GM12878 (cell line): Measurements from ENCODE around the gene PLEK2. TPM values are rescaled to one million over a fixed set of nuclear protein-coding genes. Genes with fewer than 3 reads are reported as not detected.
A peak's percentile ranks its signal among the peaks of the same experiment; 100 is the strongest.

Experiments used
- ATAC-seq: fragments of 200-7000 bp; cut with Tn5 transposase; 3 replicates; pipeline ENCODE4 v1.9.1; 2020; ENCODE audit warnings: mild to moderate bottlenecking, moderate library complexity
- BruUV-seq: library from RNA; stranded (reverse); fragments of 400-500 nt; replicated peaks from 2 replicates; lab custom pipeline; 2021; lab: Mats Ljungman, UMichigan
- CTCF ChIA-PET: fragments of 300-600 bp; sonication (Branson Sonifier 250); formaldehyde crosslinking; extraction: SDS; loops from one replicate; lab custom pipeline; 2021; ENCODE audit warnings: inconsistent platforms; lab: Yijun Ruan, JAX
- POLR2A ChIA-PET: fragments of 350-600 bp; formaldehyde crosslinking; extraction: SDS; loops from one replicate; lab custom pipeline; 2021; ENCODE audit warnings: inconsistent platforms; lab: Charles Lee
- RAD21 ChIA-PET: fragments of 300-600 bp; sonication (Branson Sonifier 250); formaldehyde crosslinking; loops from one replicate; lab custom pipeline; 2023; ENCODE audit warnings: antibody characterized with exemption; ENCODE audit not compliant: unreplicated experiment; lab: Charles Lee
- SMC1A ChIA-PET: fragments of 300-600 bp; sonication (Branson Sonifier 250); formaldehyde crosslinking; loops from one replicate; lab custom pipeline; 2023; ENCODE audit not compliant: unreplicated experiment, uncharacterized antibody; lab: Charles Lee
- DNase-seq: peaks from one replicate; pipeline ENCODE4 v3.0.0-alpha.2; 2011; ENCODE audit warnings: low read depth, low spot score
- FAIRE-seq: peaks from 3 replicates; lab custom pipeline; 2011; peaks lifted over from hg19 to GRCh38; lab: Jason Lieb, UNC
- H2AFZ ChIP-seq: 2 replicates; pipeline ENCODE4 v1.6.0; 2011; ENCODE audit warnings: low read depth, low read length, control low read depth; ENCODE audit not compliant: control insufficient read depth
- H3K27ac ChIP-seq: 2 replicates; pipeline ENCODE4 v1.5.1; 2011; ENCODE audit warnings: control low read depth; ENCODE audit not compliant: control insufficient read depth, insufficient read depth
- H3K27me3 ChIP-seq, 2 experiments: replicated peaks in 1 of 2; 2 replicates each; pipeline versions ENCODE4 v1.6.0 to v1.6.1; 2011; ENCODE audit warnings: low read length in 1 of 2; ENCODE audit not compliant: control insufficient read depth in 2 of 2, insufficient read depth in 2 of 2
- H3K36me3 ChIP-seq, 2 experiments: 2 replicates each; pipeline ENCODE4 v1.5.1; 2011; ENCODE audit warnings: low read length in 1 of 2; ENCODE audit not compliant: control insufficient read depth in 2 of 2, insufficient read depth in 2 of 2
- H3K4me1 ChIP-seq: 2 replicates; pipeline ENCODE4 v1.6.1; 2011; ENCODE audit warnings: mild to moderate bottlenecking, low read length, moderate library complexity, mixed read lengths; ENCODE audit not compliant: control insufficient read depth, insufficient read depth
- H3K4me2 ChIP-seq: 2 replicates; pipeline ENCODE4 v1.6.0; 2011; ENCODE audit warnings: control low read depth; ENCODE audit not compliant: control insufficient read depth, insufficient read depth
- H3K4me3 ChIP-seq: fragments of 200-600 bp; sonication (generic); 2 replicates; pipeline ENCODE4 v1.5.1; 2016
- H3K79me2 ChIP-seq: 2 replicates; pipeline ENCODE4 v1.6.0; 2011; ENCODE audit warnings: low read length; ENCODE audit not compliant: control insufficient read depth, insufficient read depth
- H3K9ac ChIP-seq: 2 replicates; pipeline ENCODE4 v1.8.0; 2011; ENCODE audit warnings: low read length, control low read depth, mixed read lengths; ENCODE audit not compliant: control insufficient read depth, insufficient read depth
- H3K9me3 ChIP-seq: replicated peaks from 3 replicates; pipeline ENCODE4 v1.5.1; 2011; ENCODE audit warnings: mild to moderate bottlenecking, low read length; ENCODE audit not compliant: control insufficient read depth, insufficient read depth
- H4K20me1 ChIP-seq: 2 replicates; pipeline ENCODE4 v1.6.0; 2011; ENCODE audit not compliant: control insufficient read depth, insufficient read depth
- ATF2 ChIP-seq: IDR thresholded peaks from 2 replicates; pipeline ENCODE4 v1.6.1; 2012; ENCODE audit warnings: low read length, inconsistent platforms
- EP300 ChIP-seq, 2 experiments: fragments of 150-350 bp in 1 of 2; IDR thresholded peaks; 2 replicates each; pipeline ENCODE4 v1.6.1; 2011 to 2012; ENCODE audit warnings: low read depth in 2 of 2, low read length in 2 of 2, borderline replicate concordance in 1 of 2, improper control_type of control experiment in 1 of 2, inconsistent platforms in 1 of 2; ENCODE audit not compliant: control insufficient read depth in 1 of 2
- IRF4 ChIP-seq: IDR thresholded peaks from 2 replicates; pipeline ENCODE4 v1.6.1; 2011; ENCODE audit warnings: low read depth, low read length
- MEF2A ChIP-seq: IDR thresholded peaks from 2 replicates; pipeline ENCODE4 v1.6.1; 2011; ENCODE audit warnings: low read depth, mild to moderate bottlenecking, low read length, moderate library complexity; ENCODE audit not compliant: insufficient read depth
- RUNX3 ChIP-seq: IDR thresholded peaks from 2 replicates; pipeline ENCODE4 v1.6.1; 2012; ENCODE audit warnings: low read length, inconsistent platforms
- SIN3A ChIP-seq: IDR thresholded peaks from 2 replicates; pipeline ENCODE4 v1.6.1; 2012; ENCODE audit warnings: low read depth, low read length, improper control_type of control experiment
- SPI1 ChIP-seq: IDR thresholded peaks from 2 replicates; pipeline ENCODE4 v1.6.1; 2011; ENCODE audit warnings: low read depth, mild to moderate bottlenecking, low read length, moderate library complexity, borderline replicate concordance; ENCODE audit not compliant: insufficient read depth
- ZNF384 ChIP-seq: IDR thresholded peaks from 2 replicates; pipeline ENCODE4 v1.6.1; 2012; ENCODE audit warnings: low read depth, mild to moderate bottlenecking, low read length, improper control_type of control experiment, borderline replicate concordance
- in situ Hi-C: fragments of 300-500 bp; cut with MboI; formaldehyde crosslinking; loops from 9 replicates; pipeline ENCODE4 v1.14.3; 2018; ENCODE audit warnings: mixed read lengths
- intact Hi-C: fragments of 100-400 bp; cut with micrococcal nuclease; formaldehyde crosslinking; loops from one replicate; pipeline ENCODE4 v1.14.2; 2022; ENCODE audit not compliant: unreplicated experiment
- polyA plus RNA-seq, 11 experiments: library from polyadenylated mRNA; depleted of rRNA in 4 of 11; unstranded in 6 of 11; stranded (reverse) in 5 of 11; fragments of >200 nt; fragmentation: Nextera tagmentation in 4 of 11; fragmentation: Illumina TruSeq in 1 of 11; extraction: Ambion mirVana in 4 of 11; extraction: Trizol in 1 of 11; gene quantifications; 1 replicate in 1 of 11; 2 replicates in 10 of 11; pipeline versions ENCODE4 v1.2.1 to v1.2.3, GENCODE V29; 2011 to 2016; ENCODE audit warnings: inconsistent platforms in 2 of 11, missing spikeins in 2 of 11, low read depth in 1 of 11
- total RNA-seq, 4 experiments: library from RNA; depleted of rRNA in 3 of 4; stranded (reverse); fragments of >200 nt in 3 of 4; fragmentation: Illumina TruSeq in 1 of 4; extraction: Trizol in 1 of 4; gene quantifications; 2 replicates each; pipeline versions ENCODE4 v1.2.1 to v1.2.3, GENCODE V29; 2013 to 2021

The PLEK2 gene
- total and polyA plus RNA-seq, 10 of the 15 experiments (the other 5 are each of a cell fraction or from before 2014, with no cell fraction given): 0.08 to 0.20 TPM; not detected in 8

DNA sequence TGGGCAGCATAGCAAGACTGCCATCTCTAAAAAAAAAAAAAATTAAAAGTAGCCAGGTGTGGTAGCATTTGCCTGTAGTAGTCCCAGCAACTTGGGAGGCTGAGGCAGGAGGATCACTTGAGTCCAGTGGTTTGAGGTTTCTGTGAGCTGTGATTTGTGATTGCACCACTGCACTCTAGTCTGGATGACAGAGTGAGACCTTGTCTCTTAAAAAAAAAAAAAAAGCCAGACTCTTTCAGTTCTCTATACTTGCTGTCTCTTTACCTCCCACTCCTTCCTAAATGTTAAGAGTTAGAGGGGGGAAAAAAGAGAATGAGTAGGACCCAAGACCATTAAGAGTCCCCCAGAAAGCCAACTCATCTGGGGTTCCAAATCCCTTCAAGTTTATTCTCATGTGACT is 34.0 kb downstream of the PLEK2 start:
- Histone ChIP-seq H2AFZ (no peak overlapping the region), H3K4me1 (no peaks in the 10 kb centered on the region), H3K9me3 (no peaks in the 10 kb centered on the region), H3K4me3 (no peak overlapping the region), H3K79me2 (peaks cover 1% of the 10 kb centered on the region; the same call in 1 of the 2 replicates), H3K27ac (no peak overlapping the region), H4K20me1 (no peaks in the 10 kb centered on the region), H3K9ac (no peak overlapping the region), H3K36me3 (peaks cover 10 to 35% of the 10 kb centered on the region in 2 experiments), H3K27me3 (no peaks in the 10 kb centered on the region), H3K4me2 (no peak overlapping the region)
- POLR2A ChIA-PET: interaction anchor here (0.6 to 0.7 kb wide), 3 partner anchors 10 to 219 kb away, joined by 4 to 6 read pairs (median 5); no protein-coding TSS in a partner anchor
- intact Hi-C loops: no loop called here
- FAIRE-seq: no peak
- no TSS peak for BruUV-seq
- in situ Hi-C loops: no loop called here
- CTCF ChIA-PET: interaction anchor here (1.2 kb wide), 1 partner anchor 754 kb away, joined by 4 read pairs; no protein-coding TSS in a partner anchor
- 0 out of 2 replicates have a peak, but pooled peaks have one; percentile 4 for TF ChIP-seq MEF2A
- no peak for TF ChIP-seq SIN3A
- TF ChIP-seq IRF4: 0 out of 2 replicates have a peak, but pooled peaks have one; percentile 38
- TF ChIP-seq RUNX3: peak; percentile 72
- TF ChIP-seq ATF2: no peak
- peak; percentile 63 for TF ChIP-seq SPI1
- 0 out of 4 replicates have a peak, but pooled peaks of 1 of the 2 experiments have one; percentile 11 for TF ChIP-seq EP300 (IDR thresholded peaks at IDR 0.05; ENCODE audit: borderline replicate concordance in 1 of 2, control insufficient read depth in 1 of 2, low read depth in 2 of 2, low read length in 2 of 2)
- TF ChIP-seq ZNF384: peak; percentile 82
- RAD21 ChIA-PET: no interaction called here
- no peak for DNase-seq
- peak; percentile 62 for ATAC-seq
- SMC1A ChIA-PET: interaction anchor here (0.9 to 2.1 kb wide), 3 partner anchors 8 to 21 kb away, joined by 3 to 6 read pairs (median 3); no protein-coding TSS in a partner anchor
